HEK293 (cell line): ENCODE results near the gene ZIC5.

Experiments
- CTCF ChIA-PET: fragments of 350-600 bp; formaldehyde crosslinking; extraction: SDS; loops from one replicate; lab custom pipeline; 2021; ENCODE audit warnings: antibody characterized with exemption; lab: Yijun Ruan, JAX
- POLR2A ChIA-PET: fragments of 300-600 bp; formaldehyde crosslinking; extraction: SDS; loops from one replicate; lab custom pipeline; 2020; ENCODE audit warnings: antibody characterized with exemption, inconsistent platforms; lab: Yijun Ruan, JAX
- H3K27ac ChIP-seq: fragments of 200-500 bp; sonication (Bioruptor generic); 2 replicates; pipeline ENCODE4 v1.5.1; 2014; ENCODE audit warnings: low read depth, low read length, control low read depth, inconsistent platforms; ENCODE audit errors: extremely low read depth
- H3K36me3 ChIP-seq, 2 experiments: fragments of 200-500 bp in 1 of 2; sonication (Bioruptor generic) in 1 of 2; 1 replicate in 1 of 2; 2 replicates in 1 of 2; pipeline ENCODE4 v1.5.1; 2014 to 2017; ENCODE audit warnings: inconsistent platforms in 2 of 2, low read length in 2 of 2; ENCODE audit not compliant: control insufficient read depth in 2 of 2, insufficient read depth in 1 of 2
- H3K4me1 ChIP-seq: fragments of 200-500 bp; sonication (Bioruptor generic); 2 replicates; pipeline ENCODE4 v1.5.1; 2014; ENCODE audit warnings: mild to moderate bottlenecking, low read length, inconsistent platforms; ENCODE audit not compliant: control insufficient read depth, insufficient read depth
- H3K4me3 ChIP-seq: 2 replicates; pipeline ENCODE4 v1.5.1; 2011; ENCODE audit warnings: low read depth, mild to moderate bottlenecking, control low read depth, low read length, moderate library complexity
- H3K9me3 ChIP-seq: fragments of 200-500 bp; sonication (Bioruptor generic); 2 replicates; pipeline ENCODE4 v1.5.1; 2014; ENCODE audit warnings: low read depth, low read length, inconsistent platforms; ENCODE audit not compliant: control insufficient read depth, insufficient read depth
- KLF17 ChIP-seq: fragments of 450-650 bp; formaldehyde crosslinking; IDR thresholded peaks from 2 replicates; pipeline ENCODE4 v1.5.1; 2016; ENCODE audit warnings: missing biosample characterization, missing genetic modification characterization
- PRDM1 ChIP-seq: fragments of 450-650 bp; formaldehyde crosslinking; IDR thresholded peaks from 2 replicates; pipeline ENCODE4; 2016; ENCODE audit warnings: missing biosample characterization, missing genetic modification characterization
- REST ChIP-seq: fragments of 450-650 bp; formaldehyde crosslinking; IDR thresholded peaks from 2 replicates; pipeline ENCODE4 v1.5.1; 2016; ENCODE audit warnings: missing biosample characterization, missing genetic modification characterization
- SP2 ChIP-seq: fragments of 450-650 bp; formaldehyde crosslinking; IDR thresholded peaks from 2 replicates; pipeline ENCODE4 v1.5.1; 2016; ENCODE audit warnings: missing biosample characterization, missing genetic modification characterization
- SP7 ChIP-seq: fragments of 450-650 bp; formaldehyde crosslinking; IDR thresholded peaks from 2 replicates; pipeline ENCODE4 v1.5.1; 2016; ENCODE audit warnings: missing biosample characterization, missing genetic modification characterization
- ZFHX2 ChIP-seq: fragments of 450-650 bp; formaldehyde crosslinking; conservative IDR thresholded peaks from 2 replicates; pipeline ENCODE4 v1.5.1; 2016; ENCODE audit warnings: missing biosample characterization, missing genetic modification characterization
- ZIC2 ChIP-seq: fragments of 450-650 bp; formaldehyde crosslinking; IDR thresholded peaks from 2 replicates; pipeline ENCODE4 v1.5.1; 2016; ENCODE audit warnings: missing biosample characterization, missing genetic modification characterization
- ZNF221 ChIP-seq: fragments of 450-650 bp; formaldehyde crosslinking; IDR thresholded peaks from 2 replicates; pipeline ENCODE4 v1.5.1; 2017; ENCODE audit warnings: missing biosample characterization, missing genetic modification characterization, borderline replicate concordance
- ZNF248 ChIP-seq: fragments of 450-650 bp; formaldehyde crosslinking; IDR thresholded peaks from 2 replicates; pipeline ENCODE4 v1.5.1; 2017; ENCODE audit warnings: missing biosample characterization, missing genetic modification characterization
- ZNF391 ChIP-seq: fragments of 450-650 bp; formaldehyde crosslinking; IDR thresholded peaks from 2 replicates; pipeline ENCODE4 v1.5.1; 2016; ENCODE audit warnings: low read depth, missing biosample characterization, missing genetic modification characterization, borderline replicate concordance
- ZNF433 ChIP-seq: fragments of 450-650 bp; formaldehyde crosslinking; IDR thresholded peaks from 2 replicates; pipeline ENCODE4 v1.5.1; 2016; ENCODE audit warnings: missing biosample characterization, missing genetic modification characterization, low read depth
- ZNF501 ChIP-seq: fragments of 450-650 bp; formaldehyde crosslinking; IDR thresholded peaks from 2 replicates; pipeline ENCODE4 v1.5.1; 2016; ENCODE audit warnings: missing biosample characterization, missing genetic modification characterization
- ZNF555 ChIP-seq: fragments of 450-650 bp; formaldehyde crosslinking; conservative IDR thresholded peaks from 2 replicates; pipeline ENCODE4 v1.5.1; 2017; ENCODE audit warnings: missing biosample characterization, mild to moderate bottlenecking, missing genetic modification characterization, inconsistent platforms
- ZNF560 ChIP-seq: fragments of 450-650 bp; formaldehyde crosslinking; IDR thresholded peaks from 2 replicates; pipeline ENCODE4 v1.5.1; 2017; ENCODE audit warnings: missing biosample characterization, missing genetic modification characterization, borderline replicate concordance
- ZNF600 ChIP-seq: fragments of 450-650 bp; formaldehyde crosslinking; IDR thresholded peaks from 2 replicates; pipeline ENCODE4 v1.5.1; 2016; ENCODE audit warnings: missing biosample characterization, missing genetic modification characterization
- ZNF621 ChIP-seq: fragments of 450-650 bp; formaldehyde crosslinking; IDR thresholded peaks from 2 replicates; pipeline ENCODE4 v1.5.1; 2017; ENCODE audit warnings: missing biosample characterization, missing genetic modification characterization
- ZNF626 ChIP-seq: fragments of 450-650 bp; sonication (Bioruptor Pico); formaldehyde crosslinking; IDR thresholded peaks from 2 replicates; pipeline ENCODE4 v1.5.1; 2018; ENCODE audit warnings: missing biosample characterization, missing genetic modification characterization, inconsistent platforms
- ZNF664 ChIP-seq: fragments of 450-650 bp; formaldehyde crosslinking; IDR thresholded peaks from 2 replicates; pipeline ENCODE4 v1.5.1; 2016; ENCODE audit warnings: missing biosample characterization, missing genetic modification characterization
- ZNF707 ChIP-seq: fragments of 450-650 bp; formaldehyde crosslinking; IDR thresholded peaks from 2 replicates; pipeline ENCODE4 v1.5.1; 2016; ENCODE audit warnings: missing biosample characterization, missing genetic modification characterization
- ZNF776 ChIP-seq: fragments of 450-650 bp; formaldehyde crosslinking; IDR thresholded peaks from 2 replicates; pipeline ENCODE4 v1.5.0; 2017; ENCODE audit warnings: missing biosample characterization, missing genetic modification characterization, borderline replicate concordance
- ZSCAN16 ChIP-seq: fragments of 450-650 bp; formaldehyde crosslinking; IDR thresholded peaks from 2 replicates; pipeline ENCODE4 v1.5.1; 2016; ENCODE audit warnings: missing biosample characterization, missing genetic modification characterization
- ZSCAN30 ChIP-seq: fragments of 450-650 bp; IDR thresholded peaks from 2 replicates; pipeline ENCODE4 v1.5.1; 2018; ENCODE audit warnings: missing biosample characterization, mild to moderate bottlenecking, missing genetic modification characterization, moderate library complexity
- TF ChIP-seq, protein P1 (sequence below): fragments of 450-650 bp; formaldehyde crosslinking; IDR thresholded peaks from 2 replicates; pipeline ENCODE4 v1.5.1; 2016; ENCODE audit warnings: missing biosample characterization, missing genetic modification characterization
- TF ChIP-seq, protein P2 (sequence below): fragments of 450-650 bp; formaldehyde crosslinking; IDR thresholded peaks from 2 replicates; pipeline ENCODE4 v1.5.1; 2017; ENCODE audit warnings: missing biosample characterization, missing genetic modification characterization

The ZIC5 gene

GRCh38 chr13:99986741-99987140 lies 15.2 kb upstream of the ZIC5 start (continued):
- TF ChIP-seq ZNF555 (tag by site-specific recombination) (no peak), KLF17 (tag by site-specific recombination) (no peak), ZNF248 (tag by site-specific recombination) (no peak), ZNF501 (tag by site-specific recombination) (no peak), ZSCAN30 (tag by site-specific recombination) (0 out of 2 replicates have a peak, but pooled peaks have one; percentile 27), ZNF221 (tag by site-specific recombination) (no peak), ZSCAN16 (tag by site-specific recombination) (no peak), ZNF664 (tag by site-specific recombination) (no peak), ZNF560 (no peak), ZNF433 (tag by site-specific recombination) (no peak), ZNF707 (tag by site-specific recombination) (no peak), ZNF621 (tag by site-specific recombination) (no peak), PRDM1 (no peak), ZFHX2 (tag by site-specific recombination) (peak; percentile 76), ZNF626 (tag by site-specific recombination) (no peak), ZIC2 (no peak)
- TF ChIP-seq, protein P1, sequence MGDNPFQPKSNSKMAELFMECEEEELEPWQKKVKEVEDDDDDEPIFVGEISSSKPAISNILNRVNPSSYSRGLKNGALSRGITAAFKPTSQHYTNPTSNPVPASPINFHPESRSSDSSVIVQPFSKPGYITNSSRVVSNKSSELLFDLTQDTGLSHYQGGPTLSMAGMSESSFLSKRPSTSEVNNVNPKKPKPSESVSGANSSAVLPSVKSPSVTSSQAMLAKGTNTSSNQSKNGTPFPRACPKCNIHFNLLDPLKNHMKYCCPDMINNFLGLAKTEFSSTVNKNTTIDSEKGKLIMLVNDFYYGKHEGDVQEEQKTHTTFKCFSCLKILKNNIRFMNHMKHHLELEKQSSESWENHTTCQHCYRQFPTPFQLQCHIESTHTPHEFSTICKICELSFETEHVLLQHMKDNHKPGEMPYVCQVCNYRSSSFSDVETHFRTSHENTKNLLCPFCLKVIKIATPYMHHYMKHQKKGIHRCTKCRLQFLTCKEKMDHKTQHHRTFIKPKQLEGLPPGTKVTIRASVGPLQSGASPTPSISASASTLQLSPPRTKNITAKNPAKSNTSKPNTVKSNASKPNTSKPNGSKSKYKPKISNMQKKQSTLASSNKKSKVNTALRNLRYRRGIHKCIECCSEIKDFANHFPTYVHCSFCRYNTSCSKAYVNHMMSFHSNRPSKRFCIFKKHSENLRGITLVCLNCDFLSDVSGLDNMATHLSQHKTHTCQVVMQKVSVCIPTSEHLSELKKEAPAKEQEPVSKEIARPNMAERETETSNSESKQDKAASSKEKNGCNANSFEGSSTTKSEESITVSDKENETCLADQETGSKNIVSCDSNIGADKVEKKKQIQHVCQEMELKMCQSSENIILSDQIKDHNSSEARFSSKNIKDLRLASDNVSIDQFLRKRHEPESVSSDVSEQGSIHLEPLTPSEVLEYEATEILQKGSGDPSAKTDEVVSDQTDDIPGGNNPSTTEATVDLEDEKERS (tag by site-specific recombination): no peak

GRCh38 chr13:99985886-99986527 lies 14.4 kb upstream of the ZIC5 start:
- ChIA-PET CTCF (interaction anchor here (0.7 to 2.0 kb wide), 3 partner anchors 70 to 249 kb away, joined by 3 to 8 read pairs (median 3); no protein-coding TSS in a partner anchor), POLR2A (interaction anchor here (0.6 to 1.4 kb wide), 5 partner anchors 14 to 298 kb away, joined by 3 to 5 read pairs (median 3); partner anchors contain the start of genes PCCA and ZIC5)
- Histone ChIP-seq H3K9me3 (no peaks in the 10 kb centered on the region), H3K27ac (peak overlapping the region; percentile 100; the same call in 1 of the 2 replicates), H3K36me3 (peaks cover 0 to 33% of the 10 kb centered on the region in 2 experiments; a peak in 1 of 3 replicates), H3K4me1 (no peaks in the 10 kb centered on the region), H3K4me3 (peak overlapping the region; percentile 90)
- TF ChIP-seq SP7 (tag by site-specific recombination): 0 out of 2 replicates have a peak, but pooled peaks have one; percentile 52
- TF ChIP-seq, protein P2, sequence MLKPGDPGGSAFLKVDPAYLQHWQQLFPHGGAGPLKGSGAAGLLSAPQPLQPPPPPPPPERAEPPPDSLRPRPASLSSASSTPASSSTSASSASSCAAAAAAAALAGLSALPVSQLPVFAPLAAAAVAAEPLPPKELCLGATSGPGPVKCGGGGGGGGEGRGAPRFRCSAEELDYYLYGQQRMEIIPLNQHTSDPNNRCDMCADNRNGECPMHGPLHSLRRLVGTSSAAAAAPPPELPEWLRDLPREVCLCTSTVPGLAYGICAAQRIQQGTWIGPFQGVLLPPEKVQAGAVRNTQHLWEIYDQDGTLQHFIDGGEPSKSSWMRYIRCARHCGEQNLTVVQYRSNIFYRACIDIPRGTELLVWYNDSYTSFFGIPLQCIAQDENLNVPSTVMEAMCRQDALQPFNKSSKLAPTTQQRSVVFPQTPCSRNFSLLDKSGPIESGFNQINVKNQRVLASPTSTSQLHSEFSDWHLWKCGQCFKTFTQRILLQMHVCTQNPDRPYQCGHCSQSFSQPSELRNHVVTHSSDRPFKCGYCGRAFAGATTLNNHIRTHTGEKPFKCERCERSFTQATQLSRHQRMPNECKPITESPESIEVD (tag by site-specific recombination): peak; percentile 98
- TF ChIP-seq PRDM1: peak; percentile 34; the same call in 1 of the 2 replicates
- TF ChIP-seq REST: no peak
- TF ChIP-seq ZNF391 (tag by site-specific recombination): peak; percentile 18; the same call in 1 of the 2 replicates
- TF ChIP-seq ZNF776 (tag by site-specific recombination): no peak
- TF ChIP-seq ZNF600 (tag by site-specific recombination): peak; percentile 68
- TF ChIP-seq SP2 (tag by site-specific recombination): no peak
